ENCODE results near the gene METTL24. TPM values are rescaled to one million over a fixed set of nuclear protein-coding genes. Genes with fewer than 3 reads are reported as not detected.
"Not testable (repeated sequence)": the region's sequence is repeated elsewhere in the genome, so short reads cannot be mapped to it uniquely, and the experiment has no call there.

METTL24 gene
- total RNA-seq, 1 experiment from 2014 or later = not detected

- DNase-seq (ENCODE audit: low read depth) = no peak
These were observed 88.5 kb downstream of the METTL24 start for GRCh38 chr6:110269623-110270022.

DNA sequence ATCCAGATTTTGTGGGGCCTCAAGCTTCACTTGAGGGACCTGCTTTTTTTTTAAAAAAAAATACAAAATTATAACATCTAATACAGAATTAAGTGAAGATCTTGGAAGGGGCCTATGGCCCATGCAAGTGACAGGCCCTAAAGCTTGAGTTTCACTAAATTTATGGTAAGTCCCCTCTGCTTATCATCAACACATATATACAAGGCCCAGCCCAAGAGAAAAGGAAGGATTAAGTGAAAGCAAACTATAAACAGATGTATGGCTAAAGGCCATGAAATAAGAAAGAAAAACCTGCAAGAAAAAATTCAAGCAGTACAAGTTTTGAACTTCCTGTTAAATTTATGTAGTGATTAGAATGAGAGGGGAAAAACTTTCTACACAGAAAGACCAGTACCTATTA lies 91.2 kb downstream of the METTL24 start:
- no peak for DNase-seq (ENCODE audit: low read depth)

GRCh38 chr6:110265273-110265672 lies 92.9 kb downstream of the METTL24 start:
- DNase-seq (ENCODE audit: low read depth) = no peak

GRCh38 chr6:110256366-110256765 lies 101.8 kb downstream of the METTL24 start:
- no peak for DNase-seq (ENCODE audit: low read depth)

DNA sequence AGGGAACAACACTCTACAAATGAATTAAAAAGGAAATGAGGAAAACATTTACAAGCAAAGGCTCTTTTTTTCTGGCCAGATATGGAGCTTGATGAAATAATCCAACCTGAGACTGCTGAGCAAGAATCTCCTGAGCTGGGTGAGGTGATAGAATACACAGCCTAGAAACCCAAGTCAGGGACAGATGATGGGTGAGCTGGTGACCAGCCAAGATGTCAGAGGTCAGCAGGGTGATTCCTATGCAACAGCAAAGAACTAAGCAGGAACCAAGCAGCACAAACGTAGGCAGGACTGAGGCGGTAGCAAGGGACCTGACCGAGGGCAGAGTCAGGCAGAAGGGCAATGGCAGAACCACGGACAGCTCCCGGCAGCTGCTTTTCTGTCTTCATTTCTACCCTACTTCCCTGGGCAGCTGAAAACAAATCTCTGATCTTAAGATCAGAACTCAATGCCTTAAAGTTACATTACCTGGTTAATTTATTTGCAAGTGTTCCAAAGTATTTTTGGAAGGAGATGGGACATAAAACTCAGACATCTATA lies 102.9 kb downstream of the METTL24 start:
- DNase-seq (ENCODE audit: low read depth) = peak; percentile 20

DNA sequence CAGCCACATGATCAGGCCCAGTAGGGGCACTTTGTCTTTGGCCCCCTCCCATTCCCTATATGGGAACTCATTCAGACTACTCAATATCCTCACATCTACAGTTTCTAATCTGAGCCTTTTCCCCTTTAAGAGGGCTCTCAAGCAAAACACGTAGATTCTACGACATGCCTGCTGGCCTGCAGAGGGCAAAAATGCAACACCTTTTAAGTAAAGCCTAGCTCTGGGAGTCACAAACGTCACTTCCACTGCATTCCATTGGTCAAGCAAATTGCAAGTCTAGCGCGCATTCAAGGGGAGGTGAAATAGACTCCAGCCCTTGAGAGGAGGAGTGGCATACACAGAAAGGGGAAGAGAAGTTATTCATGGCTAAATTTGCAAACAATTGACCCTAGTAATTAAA lies 107.3 kb downstream of the METTL24 start:
- no peak for DNase-seq (ENCODE audit: low read depth)

DNA sequence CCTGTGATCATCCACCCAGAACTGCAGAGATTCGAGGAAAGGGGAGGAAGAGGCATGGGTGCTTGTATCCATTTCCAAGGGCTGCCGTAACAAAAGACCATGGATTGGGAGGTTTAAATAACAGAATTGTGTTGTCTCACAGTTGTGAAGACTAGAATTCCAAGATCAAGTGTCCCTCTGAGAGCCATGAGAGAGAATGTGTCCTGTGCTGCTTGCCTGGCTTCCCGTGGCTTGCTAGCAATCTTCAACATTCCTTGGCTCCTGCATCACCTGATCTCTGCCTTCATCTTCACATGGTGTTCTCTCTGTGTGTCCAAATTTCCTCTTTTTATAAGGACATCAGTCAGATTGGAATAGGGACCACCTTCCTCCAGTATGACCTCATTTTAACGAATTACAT lies 108.1 kb downstream of the METTL24 start:
- no peak for DNase-seq (ENCODE audit: low read depth)

GRCh38 chr6:110246900-110247546 lies 111.1 kb downstream of the METTL24 start:
- no peak for DNase-seq (ENCODE audit: low read depth)

DNA sequence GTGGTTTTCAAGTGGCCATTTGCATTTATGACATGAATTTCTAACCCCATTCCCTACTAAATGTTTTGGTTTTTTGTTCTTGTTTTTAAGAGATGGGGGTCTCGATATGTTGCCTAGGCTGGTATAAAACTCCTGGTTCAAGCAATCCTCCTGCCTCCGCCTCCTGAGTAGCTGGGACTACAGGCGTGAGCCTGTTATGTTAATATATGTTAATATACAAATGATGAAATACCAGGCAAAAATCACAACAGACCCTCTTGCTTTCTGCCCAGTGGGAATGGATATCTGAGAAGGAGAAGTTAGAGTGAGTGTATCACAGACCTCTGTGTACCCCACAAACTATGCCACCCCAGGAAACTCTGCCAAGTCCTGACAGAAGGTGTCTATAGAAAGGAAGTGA lies 111.8 kb downstream of the METTL24 start:
- DNase-seq (ENCODE audit: low read depth) = no peak

DNA sequence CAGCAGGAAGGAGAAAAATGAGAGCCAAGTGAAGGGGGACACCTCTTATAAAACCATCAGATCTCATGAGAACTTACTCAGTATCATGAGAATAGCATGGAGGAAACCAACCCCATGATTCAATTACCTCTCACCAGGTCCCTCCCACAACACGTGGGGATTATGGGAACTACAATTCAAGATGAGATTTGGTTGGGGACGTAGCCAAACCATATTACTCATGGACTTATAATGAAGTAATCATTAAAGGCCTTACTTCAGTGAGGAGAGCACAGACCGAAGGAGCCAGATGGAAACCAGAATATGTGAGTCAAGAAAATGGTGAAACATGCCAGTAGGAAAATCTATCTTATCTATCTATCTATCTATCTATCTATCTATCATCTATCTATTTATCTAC lies 113.5 kb downstream of the METTL24 start:
- DNase-seq (ENCODE audit: low read depth) = peak; percentile 2

DNA sequence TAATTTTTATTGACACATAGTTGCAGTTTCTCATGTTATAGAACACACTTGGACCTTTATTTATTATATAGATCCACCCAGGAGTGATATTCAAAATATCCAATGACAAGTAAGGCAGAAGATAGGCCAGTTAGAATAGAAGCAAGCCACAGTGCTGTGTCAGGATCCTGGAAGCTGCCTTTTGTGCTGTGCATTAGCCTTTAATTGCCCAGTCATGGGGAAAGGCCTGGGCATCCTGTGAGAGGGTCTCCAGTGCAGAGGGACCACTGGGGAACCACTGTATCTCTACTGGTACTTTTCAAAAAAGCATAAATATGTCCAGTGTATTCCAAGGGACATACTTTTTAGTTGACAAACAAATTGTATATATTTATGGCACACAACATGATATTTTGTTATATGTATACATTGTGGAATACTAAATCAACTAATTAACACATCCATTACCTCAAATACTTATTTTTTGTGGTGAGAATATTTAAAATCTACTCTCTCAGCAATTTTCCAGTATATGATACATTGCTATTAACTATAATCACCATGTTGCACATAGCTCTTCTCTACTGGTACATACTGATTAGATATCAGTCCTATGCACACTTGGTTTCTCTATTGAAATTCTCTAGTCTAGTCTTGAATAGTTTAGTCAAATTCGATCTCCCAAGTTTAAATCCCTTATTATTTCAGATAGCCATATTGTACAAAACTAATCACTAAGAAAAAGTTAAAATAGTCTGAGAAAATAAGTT lies 118.4 kb downstream of the METTL24 start:
- DNase-seq (ENCODE audit: low read depth) = no peak

DNA sequence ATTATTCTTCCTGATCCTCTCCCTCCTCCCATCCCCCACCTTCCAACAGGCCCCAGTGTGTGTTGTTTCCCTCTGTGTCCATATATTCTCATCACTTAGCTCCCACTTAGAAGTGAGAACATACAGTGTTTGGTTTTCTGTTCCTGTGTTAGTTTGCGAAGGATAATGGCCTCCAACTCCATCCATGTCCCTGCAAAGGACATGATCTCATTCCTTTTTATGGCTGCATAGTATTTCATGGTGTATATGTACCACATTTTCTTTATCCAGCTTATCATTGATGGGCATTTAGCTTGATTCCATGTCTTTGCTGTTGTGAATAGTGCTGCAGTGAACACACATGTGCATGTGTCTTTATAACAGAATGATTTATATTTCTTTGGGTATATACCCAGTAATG lies 122.1 kb downstream of the METTL24 start:
- DNase-seq (ENCODE audit: low read depth) = not testable (repeated sequence)

GRCh38 chr6:110233770-110234374 lies 124.3 kb downstream of the METTL24 start:
- DNase-seq (ENCODE audit: low read depth) = peak; percentile 22

GRCh38 chr6:110232450-110232849 lies 125.7 kb downstream of the METTL24 start:
- peak; percentile 47 for DNase-seq (ENCODE audit: low read depth)

GRCh38 chr6:110226261-110226660 lies 131.9 kb downstream of the METTL24 start:
- DNase-seq (ENCODE audit: low read depth) = no peak

- no peak for DNase-seq (ENCODE audit: low read depth)
These were observed 136.4 kb downstream of the METTL24 start for GRCh38 chr6:110221738-110222137.

DNA sequence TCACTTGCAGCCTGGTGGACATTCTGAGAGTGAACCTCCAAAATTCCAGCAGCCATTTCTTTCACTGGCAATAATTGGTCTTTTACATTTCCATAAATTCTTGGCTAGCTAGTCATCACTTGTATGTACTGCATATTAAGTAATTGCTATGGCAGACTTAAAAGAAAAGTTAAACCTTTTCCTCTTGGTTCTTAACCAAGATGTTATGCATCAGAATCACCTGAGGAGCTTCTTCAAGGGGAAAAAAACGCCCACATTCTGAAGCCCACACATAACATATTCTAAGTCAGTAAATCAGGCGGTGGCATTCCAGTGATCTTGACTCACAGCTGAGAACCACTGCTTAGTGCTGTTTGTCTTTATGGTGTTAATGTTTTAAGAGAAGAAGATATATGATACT lies 140.9 kb downstream of the METTL24 start:
- DNase-seq (ENCODE audit: low read depth) = peak; percentile 3

DNA sequence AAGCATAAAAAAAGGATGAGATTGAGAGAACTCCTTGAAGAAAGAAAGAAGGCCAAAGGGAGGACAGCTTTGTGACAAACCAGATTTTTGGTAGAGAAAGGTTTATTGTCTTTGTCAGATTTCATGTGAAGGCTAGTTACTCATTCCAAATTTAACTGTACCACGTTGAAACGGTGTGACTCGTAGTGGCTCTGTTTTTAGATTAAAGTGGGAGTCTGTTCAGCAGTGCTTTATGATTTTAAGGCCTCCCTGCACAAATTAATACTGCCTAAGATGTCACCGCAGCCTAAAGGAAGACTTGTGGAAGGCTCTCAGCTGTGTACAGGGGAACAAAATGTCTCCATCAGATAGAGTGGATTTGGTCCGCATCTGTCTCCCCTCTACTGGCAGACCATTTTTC lies 142.0 kb downstream of the METTL24 start:
- DNase-seq (ENCODE audit: low read depth) = no peak

GRCh38 chr6:110214338-110214737 lies 143.8 kb downstream of the METTL24 start:
- DNase-seq (ENCODE audit: low read depth) = no peak

GRCh38 chr6:110211753-110212152 lies 146.4 kb downstream of the METTL24 start:
- DNase-seq (ENCODE audit: low read depth) = no peak

GRCh38 chr6:110207652-110208051 lies 150.5 kb downstream of the METTL24 start:
- no peak for DNase-seq (ENCODE audit: low read depth)

DNA sequence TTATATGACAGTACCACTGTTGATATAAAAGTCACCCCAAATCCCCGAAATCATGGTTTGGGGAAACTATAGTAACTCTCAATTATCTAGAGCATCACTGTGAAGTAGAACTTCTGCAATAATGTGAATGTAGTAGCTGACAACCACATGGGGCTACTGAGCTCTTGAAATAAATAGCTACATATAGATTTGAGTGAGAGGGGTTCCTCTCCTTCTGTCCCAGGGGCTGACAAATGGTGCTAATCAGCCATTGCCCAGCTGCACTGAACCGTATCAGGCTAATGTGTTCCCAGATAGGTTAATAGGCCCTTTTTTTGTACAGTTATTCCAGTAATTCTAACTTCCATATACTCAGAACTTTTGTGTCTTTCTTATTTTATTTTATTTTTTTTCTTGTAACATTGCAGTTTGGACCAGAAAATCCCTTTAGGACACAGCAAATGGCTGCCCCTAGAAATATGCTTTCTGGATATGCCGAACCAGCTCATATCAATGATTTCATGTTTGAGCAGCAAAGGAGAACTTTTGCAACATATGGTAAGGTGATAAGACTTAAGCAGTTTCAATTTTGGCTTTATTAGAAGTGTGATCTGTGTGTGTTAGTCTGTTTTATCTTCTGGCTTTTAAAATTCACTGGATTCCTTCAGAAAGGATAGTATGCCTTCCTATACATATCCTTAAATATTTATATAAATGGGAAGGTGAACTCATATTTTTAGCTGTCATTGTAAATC lies 156.8 kb downstream of the METTL24 start:
- no peak for DNase-seq (ENCODE audit: low read depth)
